GM10266 (cell line): Measurements from ENCODE around the gene ROR1.

Experiments used
- DNase-seq: peaks from one replicate; pipeline ENCODE4 v3.0.0; 2012; ENCODE audit errors: extremely low spot score
- TF ChIP-seq, protein P1 (sequence below): IDR thresholded peaks from 2 replicates; pipeline ENCODE4 v1.5.1; 2012; ENCODE audit warnings: mild to moderate bottlenecking, low read depth; ENCODE audit not compliant: control insufficient read depth, insufficient read depth; ENCODE audit errors: missing control alignments

ROR1 gene

GRCh38 chr1:63757334-63757733 lies 16.5 kb upstream of the ROR1 start:
- TF ChIP-seq, protein P1, sequence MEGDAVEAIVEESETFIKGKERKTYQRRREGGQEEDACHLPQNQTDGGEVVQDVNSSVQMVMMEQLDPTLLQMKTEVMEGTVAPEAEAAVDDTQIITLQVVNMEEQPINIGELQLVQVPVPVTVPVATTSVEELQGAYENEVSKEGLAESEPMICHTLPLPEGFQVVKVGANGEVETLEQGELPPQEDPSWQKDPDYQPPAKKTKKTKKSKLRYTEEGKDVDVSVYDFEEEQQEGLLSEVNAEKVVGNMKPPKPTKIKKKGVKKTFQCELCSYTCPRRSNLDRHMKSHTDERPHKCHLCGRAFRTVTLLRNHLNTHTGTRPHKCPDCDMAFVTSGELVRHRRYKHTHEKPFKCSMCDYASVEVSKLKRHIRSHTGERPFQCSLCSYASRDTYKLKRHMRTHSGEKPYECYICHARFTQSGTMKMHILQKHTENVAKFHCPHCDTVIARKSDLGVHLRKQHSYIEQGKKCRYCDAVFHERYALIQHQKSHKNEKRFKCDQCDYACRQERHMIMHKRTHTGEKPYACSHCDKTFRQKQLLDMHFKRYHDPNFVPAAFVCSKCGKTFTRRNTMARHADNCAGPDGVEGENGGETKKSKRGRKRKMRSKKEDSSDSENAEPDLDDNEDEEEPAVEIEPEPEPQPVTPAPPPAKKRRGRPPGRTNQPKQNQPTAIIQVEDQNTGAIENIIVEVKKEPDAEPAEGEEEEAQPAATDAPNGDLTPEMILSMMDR, result no peak
- DNase-seq, result no peak

GRCh38 chr1:63758791-63759190 lies 15.0 kb upstream of the ROR1 start:
- TF ChIP-seq, protein P1, result no peak
- DNase-seq, result no peak

DNA sequence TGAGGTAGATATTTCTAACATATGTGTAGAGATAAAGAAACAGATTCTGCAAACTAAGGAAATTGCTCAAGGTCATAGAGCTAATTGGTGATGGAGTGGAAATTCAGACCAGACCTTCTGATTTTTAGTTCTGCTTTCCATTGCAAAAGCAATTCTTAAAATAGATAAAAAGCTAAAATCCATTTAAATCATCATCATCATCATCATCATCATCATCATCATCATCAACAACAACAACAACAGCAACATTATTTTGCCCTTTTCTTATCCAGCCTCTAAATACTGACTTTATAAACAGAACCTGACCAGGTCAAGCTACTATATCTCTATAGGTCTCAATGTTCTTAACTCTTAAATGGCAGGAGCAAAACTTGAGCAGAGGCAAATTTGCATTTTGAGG lies 14.0 kb upstream of the ROR1 start:
- TF ChIP-seq, protein P1, result no peak
- no peak for DNase-seq

DNA sequence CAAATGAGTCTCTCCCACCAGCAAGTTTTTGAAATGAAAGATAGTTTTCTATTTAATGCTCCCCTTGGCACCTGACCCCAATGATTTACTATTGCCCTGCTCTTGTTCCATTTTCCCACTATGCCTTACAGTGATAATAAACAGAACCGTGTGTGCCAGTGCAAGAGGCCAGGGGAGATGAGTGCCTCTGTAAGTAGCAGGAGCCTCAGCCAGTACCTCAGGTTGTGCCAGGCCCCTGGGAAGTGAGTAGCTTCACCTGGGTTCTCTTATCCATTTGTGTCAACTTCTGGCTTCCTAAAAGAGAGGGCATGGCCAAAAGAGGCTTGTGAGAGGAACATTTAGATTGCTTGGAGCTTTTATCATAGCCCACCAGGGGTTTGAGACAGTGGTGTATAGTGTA lies 3.4 kb upstream of the ROR1 start:
- TF ChIP-seq, protein P1, result no peak
- no peak for DNase-seq

DNA sequence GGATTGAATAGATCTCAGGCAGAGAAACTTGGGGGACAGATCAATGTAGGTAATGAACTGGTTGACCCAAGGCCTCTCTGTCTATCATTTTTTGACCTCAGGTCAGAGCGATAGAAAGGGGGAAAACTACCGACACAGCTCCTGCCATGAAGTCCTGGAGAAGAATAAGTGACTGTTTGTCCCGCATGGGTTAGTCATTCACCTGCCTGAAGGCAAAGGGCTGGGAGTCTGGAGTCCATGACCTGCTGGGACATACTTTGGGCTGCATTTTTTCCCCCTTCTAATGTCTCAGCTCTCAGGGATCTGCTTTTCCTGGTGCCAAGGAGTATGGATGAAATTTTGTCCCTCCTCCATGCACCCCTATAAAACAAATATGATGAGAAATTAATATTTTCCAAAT lies 1.6 kb upstream of the ROR1 start:
- DNase-seq, result no peak
- TF ChIP-seq, protein P1, result no peak

DNA sequence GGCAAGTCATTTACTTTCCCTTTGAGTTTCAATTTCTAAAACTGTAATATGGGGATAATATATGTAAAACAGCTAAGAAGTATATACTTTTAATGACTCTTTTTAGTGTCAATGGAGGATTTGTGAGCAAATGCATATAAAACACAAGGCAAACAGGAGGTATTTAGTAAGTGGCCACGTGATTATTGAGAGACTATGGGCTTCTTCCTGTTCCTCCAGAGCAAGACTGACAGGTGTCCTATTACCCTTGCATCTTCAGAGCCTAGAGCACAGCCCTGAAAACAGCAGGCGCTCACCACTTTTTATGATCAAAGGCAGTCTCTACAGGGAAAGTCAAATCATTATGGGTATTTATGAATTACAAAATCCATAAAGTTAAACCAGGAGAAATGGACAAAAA lies 941 bp upstream of the ROR1 start:
- TF ChIP-seq, protein P1, result no peak
- peak; percentile 35 for DNase-seq

GRCh38 chr1:63773496-63773814 lies 362 bp upstream of the ROR1 start:
- TF ChIP-seq, protein P1, result no peak
- DNase-seq, result no peak
